Neural cell (in vitro differentiated cells): ENCODE data around the gene MARCHF11.

Source experiments
- EP300 ChIP-seq: fragments of 450-650 bp; conservative IDR thresholded peaks from 2 replicates; pipeline ENCODE4 v1.6.1; 2014; ENCODE audit warnings: antibody characterized with exemption, mild to moderate bottlenecking, moderate library complexity; ENCODE audit not compliant: poor library complexity, severe bottlenecking
- EZH2 ChIP-seq: fragments of 200-600, 300-800 bp; shearing (Covaris generic), sonication (generic); IDR thresholded peaks from 2 replicates; pipeline ENCODE4 v1.6.1; 2014; ENCODE audit warnings: antibody characterized with exemption, low read length, borderline replicate concordance, mild to moderate bottlenecking; ENCODE audit not compliant: insufficient read depth, poor library complexity, severe bottlenecking
- TF ChIP-seq, protein P1 (sequence below): fragments of 450-650 bp; IDR thresholded peaks from 2 replicates; pipeline ENCODE4 v1.5.1; 2014; ENCODE audit warnings: antibody characterized with exemption, mild to moderate bottlenecking, moderate library complexity; ENCODE audit not compliant: poor library complexity, severe bottlenecking
- TF ChIP-seq, protein P2 (sequence below): IDR thresholded peaks from 2 replicates; pipeline ENCODE4 v1.6.1; 2012; ENCODE audit warnings: borderline replicate concordance

DNA sequence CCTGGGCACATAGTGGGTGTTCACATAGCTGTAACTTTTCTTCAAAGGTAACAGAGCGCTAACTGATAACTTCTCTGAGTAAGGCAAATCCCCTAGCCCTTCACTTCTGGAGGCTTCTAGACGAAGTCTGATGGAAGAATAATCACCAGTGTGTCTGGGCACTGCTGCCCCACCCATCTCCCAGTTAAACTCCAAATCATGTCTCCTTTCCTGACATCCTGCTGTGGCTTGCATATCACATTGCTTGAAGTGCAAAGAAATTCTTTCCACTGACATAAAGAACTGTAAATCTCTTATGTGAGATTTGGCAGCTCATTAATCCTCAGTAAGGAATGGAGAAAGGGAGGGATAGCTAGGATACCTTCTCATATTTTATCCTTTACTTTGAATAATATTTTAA is 74.6 kb downstream of the MARCHF11 start:
- TF ChIP-seq, protein P1, sequence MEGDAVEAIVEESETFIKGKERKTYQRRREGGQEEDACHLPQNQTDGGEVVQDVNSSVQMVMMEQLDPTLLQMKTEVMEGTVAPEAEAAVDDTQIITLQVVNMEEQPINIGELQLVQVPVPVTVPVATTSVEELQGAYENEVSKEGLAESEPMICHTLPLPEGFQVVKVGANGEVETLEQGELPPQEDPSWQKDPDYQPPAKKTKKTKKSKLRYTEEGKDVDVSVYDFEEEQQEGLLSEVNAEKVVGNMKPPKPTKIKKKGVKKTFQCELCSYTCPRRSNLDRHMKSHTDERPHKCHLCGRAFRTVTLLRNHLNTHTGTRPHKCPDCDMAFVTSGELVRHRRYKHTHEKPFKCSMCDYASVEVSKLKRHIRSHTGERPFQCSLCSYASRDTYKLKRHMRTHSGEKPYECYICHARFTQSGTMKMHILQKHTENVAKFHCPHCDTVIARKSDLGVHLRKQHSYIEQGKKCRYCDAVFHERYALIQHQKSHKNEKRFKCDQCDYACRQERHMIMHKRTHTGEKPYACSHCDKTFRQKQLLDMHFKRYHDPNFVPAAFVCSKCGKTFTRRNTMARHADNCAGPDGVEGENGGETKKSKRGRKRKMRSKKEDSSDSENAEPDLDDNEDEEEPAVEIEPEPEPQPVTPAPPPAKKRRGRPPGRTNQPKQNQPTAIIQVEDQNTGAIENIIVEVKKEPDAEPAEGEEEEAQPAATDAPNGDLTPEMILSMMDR, result no peak
- TF ChIP-seq EP300 (no peak), EZH2 (no peak)
- TF ChIP-seq, protein P2, sequence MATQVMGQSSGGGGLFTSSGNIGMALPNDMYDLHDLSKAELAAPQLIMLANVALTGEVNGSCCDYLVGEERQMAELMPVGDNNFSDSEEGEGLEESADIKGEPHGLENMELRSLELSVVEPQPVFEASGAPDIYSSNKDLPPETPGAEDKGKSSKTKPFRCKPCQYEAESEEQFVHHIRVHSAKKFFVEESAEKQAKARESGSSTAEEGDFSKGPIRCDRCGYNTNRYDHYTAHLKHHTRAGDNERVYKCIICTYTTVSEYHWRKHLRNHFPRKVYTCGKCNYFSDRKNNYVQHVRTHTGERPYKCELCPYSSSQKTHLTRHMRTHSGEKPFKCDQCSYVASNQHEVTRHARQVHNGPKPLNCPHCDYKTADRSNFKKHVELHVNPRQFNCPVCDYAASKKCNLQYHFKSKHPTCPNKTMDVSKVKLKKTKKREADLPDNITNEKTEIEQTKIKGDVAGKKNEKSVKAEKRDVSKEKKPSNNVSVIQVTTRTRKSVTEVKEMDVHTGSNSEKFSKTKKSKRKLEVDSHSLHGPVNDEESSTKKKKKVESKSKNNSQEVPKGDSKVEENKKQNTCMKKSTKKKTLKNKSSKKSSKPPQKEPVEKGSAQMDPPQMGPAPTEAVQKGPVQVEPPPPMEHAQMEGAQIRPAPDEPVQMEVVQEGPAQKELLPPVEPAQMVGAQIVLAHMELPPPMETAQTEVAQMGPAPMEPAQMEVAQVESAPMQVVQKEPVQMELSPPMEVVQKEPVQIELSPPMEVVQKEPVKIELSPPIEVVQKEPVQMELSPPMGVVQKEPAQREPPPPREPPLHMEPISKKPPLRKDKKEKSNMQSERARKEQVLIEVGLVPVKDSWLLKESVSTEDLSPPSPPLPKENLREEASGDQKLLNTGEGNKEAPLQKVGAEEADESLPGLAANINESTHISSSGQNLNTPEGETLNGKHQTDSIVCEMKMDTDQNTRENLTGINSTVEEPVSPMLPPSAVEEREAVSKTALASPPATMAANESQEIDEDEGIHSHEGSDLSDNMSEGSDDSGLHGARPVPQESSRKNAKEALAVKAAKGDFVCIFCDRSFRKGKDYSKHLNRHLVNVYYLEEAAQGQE, result no peak
